Lung (tissue), 16 donors: Measurements from ENCODE around the gene CMSS1. TPM values are rescaled to one million over a fixed set of nuclear protein-coding genes. Genes with fewer than 3 reads are reported as not detected.

Experiments used
- ATAC-seq: fragments of 200-7000 bp; cut with Tn5 transposase; one replicate; pipeline ENCODE4 v1.9.1; 2020; ENCODE audit warnings: moderate number of reproducible peaks; ENCODE audit not compliant: insufficient read depth, low FRiP score
- DNase-seq, 3 donors: peaks; one replicate each; pipeline ENCODE4 v3.0.0-alpha.2; 2013 to 2017
- H3K27ac ChIP-seq, 2 donors: one replicate each; pipeline ENCODE4 v1.5.1; 2013; ENCODE audit warnings: mild to moderate bottlenecking in 2 of 2, moderate library complexity in 2 of 2, control low read depth in 1 of 2, inconsistent platforms in 1 of 2, low read depth in 1 of 2, low read length in 1 of 2
- H3K27me3 ChIP-seq, 3 donors: one replicate each; pipeline ENCODE4 v1.5.1; 2013; ENCODE audit warnings: low read length in 2 of 3; ENCODE audit not compliant: control insufficient read depth in 3 of 3, insufficient read depth in 3 of 3
- H3K36me3 ChIP-seq, 4 donors: one replicate each; pipeline ENCODE4 v1.5.1; 2013; ENCODE audit warnings: low read length in 4 of 4, mild to moderate bottlenecking in 1 of 4, moderate library complexity in 1 of 4; ENCODE audit not compliant: control insufficient read depth in 4 of 4, insufficient read depth in 4 of 4
- H3K4me1 ChIP-seq, 5 donors: one replicate each; pipeline ENCODE4 v1.5.1; 2013; ENCODE audit warnings: low read length in 5 of 5, mild to moderate bottlenecking in 2 of 5, moderate library complexity in 1 of 5; ENCODE audit not compliant: control insufficient read depth in 5 of 5, insufficient read depth in 5 of 5
- H3K4me3 ChIP-seq: one replicate; pipeline ENCODE4 v1.5.1; 2013; ENCODE audit warnings: mild to moderate bottlenecking, control low read depth, moderate library complexity
- H3K9ac ChIP-seq, 2 donors: one replicate each; pipeline ENCODE4 v1.5.1; 2013; ENCODE audit warnings: low read length in 2 of 2, control low read depth in 1 of 2; ENCODE audit not compliant: insufficient read depth in 1 of 2
- H3K9me3 ChIP-seq, 4 donors: one replicate each; pipeline ENCODE4 v1.5.1; 2013; ENCODE audit warnings: low read length in 3 of 4, mild to moderate bottlenecking in 1 of 4, moderate library complexity in 1 of 4; ENCODE audit not compliant: control insufficient read depth in 4 of 4, insufficient read depth in 3 of 4
- CTCF ChIP-seq: IDR thresholded peaks from 2 replicates; pipeline ENCODE4 v1.5.1; 2012; ENCODE audit warnings: mild to moderate bottlenecking; ENCODE audit errors: control extremely low read depth, extremely low read depth
- WGBS, 2 donors: extraction: QIAGEN DNeasy Blood & Tissue Kit; methylation state at CpG; one replicate each; pipeline ENCODE4 v1.1.7; 2013; 5-methylcytosine and 5-hydroxymethylcytosine counted together
- long read RNA-seq, 5 donors: transcript quantifications; one replicate each; lab custom pipeline, GENCODE V29; 2026
- polyA plus RNA-seq, 2 donors: library from polyadenylated mRNA; stranded (reverse); fragments of 200-250 nt; gene quantifications; one replicate each; pipeline ENCODE4 v1.2.1, GENCODE V29; 2013
- total RNA-seq, 2 donors: library from RNA; depleted of rRNA in 1 of 2; stranded (reverse); fragments of >200 nt in 1 of 2; gene quantifications; one replicate each; pipeline ENCODE4 v1.2.1, GENCODE V29; 2014 to 2021
- donor health status: control.
- donor health status: control.
- donor health status: Bipolar disorder and iron deficiency.
- donor health status: healthy.
- donor health status: DM: yes; HTN: yes; CAD: no.

CMSS1 gene
- total RNA-seq = 10 to 100 TPM; 12.3 to 28.9 TPM
- 10 to 100 TPM; 20.0 to 25.2 TPM for polyA plus RNA-seq
- long read RNA-seq, donor 1, partial matches to known transcripts = 42 of 43 reads
- long read RNA-seq, donor 1, other reads (novel, unspliced or antisense) = 0 of 43 reads
- long read RNA-seq, donor 2, partial matches to known transcripts = 10 of 11 reads
- long read RNA-seq, donor 2, other reads (novel, unspliced or antisense) = 0 of 11 reads
- long read RNA-seq, donor 3, partial matches to known transcripts = 12 of 13 reads
- long read RNA-seq, donor 3, other reads (novel, unspliced or antisense) = 0 of 13 reads
- long read RNA-seq, donor 4, partial matches to known transcripts = 32 of 32 reads
- long read RNA-seq, donor 4, other reads (novel, unspliced or antisense) = 0 of 32 reads
- long read RNA-seq, donor 5, partial matches to known transcripts = 33 of 33 reads
- long read RNA-seq, donor 5, other reads (novel, unspliced or antisense) = 0 of 33 reads

- peak within 1 kb of the TSS; percentile 84 to 89 for H3K9ac ChIP-seq
- H3K4me1 ChIP-seq = peaks cover 0 to 17% (median 7%) of the 10 kb centered on the region in 5 donors
- ATAC-seq (peak; percentile 95), DNase-seq (peak; percentile 96 to 97 (median 96))
- peak within 1 kb of the TSS; percentile 85 for H3K4me3 ChIP-seq
- H3K27ac ChIP-seq = peak within 1 kb of the TSS; percentile 84 to 98
- no peaks in the 10 kb centered on the region for H3K27me3 ChIP-seq
- no peaks in the 10 kb centered on the region for H3K36me3 ChIP-seq
- TF ChIP-seq CTCF = no peak
- H3K9me3 ChIP-seq = no peaks in the 10 kb centered on the region
- WGBS, 2 donors = 0% methylated on average over 60 of the region's 60 CpGs
Observed at GRCh38 chr3:99817437-99818240, at the start of gene CMSS1. TSS of gene CMSS1 (plus strand) at chr3:99817862.

GRCh38 chr3:99768126-99768525 is 49.5 kb upstream of the CMSS1 start:
- 93 to 94% methylated on average over 1 of the region's 1 CpG for WGBS, 2 donors
- no peak for TF ChIP-seq CTCF
- DNase-seq (no peak), ATAC-seq (no peak)
- Histone ChIP-seq H3K27me3 (no peaks in the 10 kb centered on the region), H3K36me3 (no peaks in the 10 kb centered on the region), H3K27ac (no peak overlapping the region), H3K4me3 (no peak overlapping the region), H3K9ac (no peak overlapping the region), H3K4me1 (no peaks in the 10 kb centered on the region), H3K9me3 (no peaks in the 10 kb centered on the region)

GRCh38 chr3:99768808-99769501 is 48.7 kb upstream of the CMSS1 start:
- WGBS, 2 donors = 73 to 86% methylated on average over 2 of the region's 2 CpGs

More at GRCh38 chr3:99768808-99769501, 48.7 kb upstream of the CMSS1 start:
- H3K9me3 ChIP-seq = no peaks in the 10 kb centered on the region
- DNase-seq (no peak), ATAC-seq (no peak)
- no peak overlapping the region for H3K9ac ChIP-seq
- no peak for TF ChIP-seq CTCF
- no peaks in the 10 kb centered on the region for H3K36me3 ChIP-seq
- H3K27me3 ChIP-seq = no peaks in the 10 kb centered on the region
- H3K27ac ChIP-seq = no peak overlapping the region
- no peaks in the 10 kb centered on the region for H3K4me1 ChIP-seq
- no peak overlapping the region for H3K4me3 ChIP-seq
